Hepatocyte (in vitro differentiated cells): ENCODE results near the gene DEFB108B. TPM values are rescaled to one million over a fixed set of nuclear protein-coding genes. Genes with fewer than 3 reads are reported as not detected.
"Not testable (repeated sequence)": the region's sequence is repeated elsewhere in the genome, so short reads cannot be mapped to it uniquely, and the experiment has no call there.

Experiments used
- DNase-seq: peaks from one replicate; pipeline ENCODE4 v3.0.0-alpha.2; 2016; ENCODE audit warnings: low spot score
- H2AFZ ChIP-seq: fragments of 200-600 bp; sonication (generic); 2 replicates; pipeline ENCODE4 v1.6.0; 2016; ENCODE audit warnings: antibody characterized with exemption, mild to moderate bottlenecking
- H3K27ac ChIP-seq: fragments of 200-600 bp; sonication (generic); 2 replicates; pipeline ENCODE4 v1.5.1; 2016; ENCODE audit warnings: mild to moderate bottlenecking
- H3K27me3 ChIP-seq: fragments of 200-600 bp; sonication (generic); 2 replicates; pipeline ENCODE4 v1.6.1; 2016
- H3K36me3 ChIP-seq: fragments of 200-600 bp; sonication (generic); replicated peaks from 2 replicates; pipeline ENCODE4 v1.5.1; 2016; ENCODE audit warnings: low read depth; ENCODE audit not compliant: insufficient read depth
- H3K4me1 ChIP-seq: fragments of 200-600 bp; sonication (generic); 2 replicates; pipeline ENCODE4 v1.5.1; 2016; ENCODE audit warnings: mild to moderate bottlenecking, moderate library complexity; ENCODE audit not compliant: insufficient read depth
- H3K4me2 ChIP-seq: fragments of 200-600 bp; sonication (generic); 2 replicates; pipeline ENCODE4 v1.6.0; 2016
- H3K4me3 ChIP-seq: fragments of 200-600 bp; sonication (generic); 2 replicates; pipeline ENCODE4 v1.5.1; 2016; ENCODE audit warnings: mild to moderate bottlenecking
- H3K79me2 ChIP-seq: fragments of 200-600 bp; sonication (generic); 2 replicates; pipeline ENCODE4 v1.6.0; 2017; ENCODE audit warnings: mild to moderate bottlenecking
- H3K9me2 ChIP-seq: fragments of 200-600 bp; sonication (generic); replicated peaks from 2 replicates; pipeline ENCODE4 v1.6.0; 2017; ENCODE audit warnings: mild to moderate bottlenecking; ENCODE audit not compliant: insufficient read depth
- H3K9me3 ChIP-seq: fragments of 200-600 bp; sonication (generic); 2 replicates; pipeline ENCODE4 v1.5.1; 2016; ENCODE audit warnings: low read depth, mild to moderate bottlenecking
- H4K20me1 ChIP-seq: fragments of 200-600 bp; sonication (generic); 2 replicates; pipeline ENCODE4 v1.6.0; 2016; ENCODE audit warnings: mild to moderate bottlenecking; ENCODE audit not compliant: insufficient read depth, poor library complexity, severe bottlenecking
- CTCF ChIP-seq: fragments of 200-600 bp; sonication (generic); IDR thresholded peaks from 2 replicates; pipeline ENCODE4 v1.5.1; 2016; ENCODE audit warnings: antibody characterized with exemption, mild to moderate bottlenecking; ENCODE audit not compliant: poor library complexity
- WGBS: methylation state at CpG from one replicate; pipeline ENCODE4 v1.1.6; 2016; ENCODE audit warnings: low lambda C conversion rate; ENCODE audit errors: missing lambda C conversion rate; 5-methylcytosine and 5-hydroxymethylcytosine counted together
- polyA plus RNA-seq: library from polyadenylated mRNA; unstranded; fragments of >200 nt; fragmentation: Nextera tagmentation; extraction: Ambion mirVana; gene quantifications from 2 replicates; pipeline ENCODE4 v1.2.1, GENCODE V29; 2016
- total RNA-seq: library from RNA; depleted of rRNA; stranded (reverse); fragments of >200 nt; gene quantifications from 2 replicates; pipeline ENCODE4 v1.2.3, GENCODE V29; 2014

DEFB108B gene
- total and polyA plus RNA-seq, 2 experiments from 2014 or later: not detected

- not testable (repeated sequence) for H3K4me1 ChIP-seq, H3K9me2 ChIP-seq, H3K9me3 ChIP-seq, H3K79me2 ChIP-seq, H4K20me1 ChIP-seq, H3K36me3 ChIP-seq, H3K27me3 ChIP-seq, H3K27ac ChIP-seq
- Histone ChIP-seq H2AFZ (peak overlapping the region; percentile 68), H3K4me3 (peak overlapping the region; percentile 42), H3K4me2 (peak overlapping the region; percentile 77)
- peak; percentile 58 for TF ChIP-seq CTCF
- peak; percentile 85 for DNase-seq
- WGBS: 6% methylated on average over 43 of the region's 46 CpGs
Measured at GRCh38 chr11:71813481-71814355, 19.3 kb upstream of the DEFB108B start.

GRCh38 chr11:71821539-71821938 lies 11.5 kb upstream of the DEFB108B start:
- H3K4me2 ChIP-seq, H4K20me1 ChIP-seq, DNase-seq, H3K4me1 ChIP-seq, H3K9me2 ChIP-seq, H3K9me3 ChIP-seq, H2AFZ ChIP-seq, H3K27ac ChIP-seq, H3K36me3 ChIP-seq, H3K4me3 ChIP-seq, H3K27me3 ChIP-seq, H3K79me2 ChIP-seq: not testable (repeated sequence)
- WGBS: 71% methylated on average over 1 of the region's 1 CpG

GRCh38 chr11:71829247-71829646 lies 3.8 kb upstream of the DEFB108B start:
- H3K79me2 ChIP-seq, H3K4me2 ChIP-seq, DNase-seq, H4K20me1 ChIP-seq, H2AFZ ChIP-seq, H3K9me3 ChIP-seq, H3K36me3 ChIP-seq, H3K4me3 ChIP-seq, H3K27ac ChIP-seq, H3K27me3 ChIP-seq, H3K9me2 ChIP-seq, H3K4me1 ChIP-seq: not testable (repeated sequence)
- WGBS: 91% methylated on average over 3 of the region's 3 CpGs

GRCh38 chr11:71829686-71830085 lies 3.3 kb upstream of the DEFB108B start:
- 94% methylated on average over 3 of the region's 3 CpGs for WGBS
- not testable (repeated sequence) for H3K9me3 ChIP-seq

GRCh38 chr11:71842720-71843119 lies 9.7 kb downstream of the DEFB108B start:
- H3K9me2 ChIP-seq, H3K4me2 ChIP-seq, H2AFZ ChIP-seq, H3K79me2 ChIP-seq, H3K4me3 ChIP-seq, H4K20me1 ChIP-seq, DNase-seq, H3K36me3 ChIP-seq, H3K4me1 ChIP-seq, H3K27ac ChIP-seq, H3K9me3 ChIP-seq, H3K27me3 ChIP-seq: not testable (repeated sequence)
- WGBS: 76% methylated on average over 6 of the region's 6 CpGs

More at GRCh38 chr11:71829686-71830085, 3.3 kb upstream of the DEFB108B start:
- not testable (repeated sequence) for H3K4me2 ChIP-seq, H3K4me3 ChIP-seq, H3K79me2 ChIP-seq, H2AFZ ChIP-seq, H3K4me1 ChIP-seq, H3K9me2 ChIP-seq, H3K27me3 ChIP-seq, H4K20me1 ChIP-seq, DNase-seq, H3K36me3 ChIP-seq, H3K27ac ChIP-seq

GRCh38 chr11:71843355-71843754 lies 10.4 kb downstream of the DEFB108B start:
- not testable (repeated sequence) for H3K4me2 ChIP-seq, H3K9me2 ChIP-seq, H3K79me2 ChIP-seq, H2AFZ ChIP-seq, DNase-seq, H3K27ac ChIP-seq, H4K20me1 ChIP-seq, H3K36me3 ChIP-seq, H3K4me3 ChIP-seq, H3K27me3 ChIP-seq, H3K9me3 ChIP-seq, H3K4me1 ChIP-seq
- 94% methylated on average over 4 of the region's 4 CpGs for WGBS
